Measurements from ENCODE around the gene CBFB. TPM values are rescaled to one million over a fixed set of nuclear protein-coding genes. Genes with fewer than 3 reads are reported as not detected.
A peak's percentile ranks its signal among the peaks of the same experiment; 100 is the strongest.

The CBFB gene
- total and polyA plus RNA-seq, 2 experiments from 2014 or later, result 47.4 to 59.0 TPM

DNA sequence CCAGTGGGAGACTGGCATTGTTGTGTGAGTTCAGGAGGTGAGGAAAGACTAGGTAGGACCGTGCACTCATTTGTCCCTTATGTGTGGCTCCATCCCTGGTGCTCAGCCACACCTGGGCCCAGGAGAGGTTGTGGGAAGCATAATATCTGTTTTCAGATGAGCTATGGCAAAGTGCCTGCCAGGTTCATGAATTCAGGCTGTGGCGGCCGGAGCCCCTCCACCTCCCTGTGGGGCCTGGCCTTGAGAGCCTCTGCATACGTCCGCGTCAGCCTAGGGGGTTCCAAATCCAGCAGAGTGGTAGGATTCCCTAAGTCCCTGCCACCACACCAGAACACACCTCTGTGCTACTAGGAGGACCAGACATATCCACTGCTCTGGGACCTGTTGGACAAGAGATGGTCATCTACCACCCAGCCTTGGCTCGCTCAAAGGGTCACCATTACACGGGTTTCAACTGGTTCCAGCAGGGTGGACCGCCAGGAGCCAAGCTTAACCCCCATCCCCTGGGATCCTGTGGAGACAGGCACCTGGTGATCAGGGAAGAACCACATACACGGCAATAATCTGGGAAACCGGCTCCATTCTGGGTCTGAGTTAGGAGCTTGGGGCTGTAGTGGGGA lies 119.8 kb downstream of the CBFB start:
- no peak for DNase-seq (ENCODE audit: low spot score)
- no peaks in the 10 kb centered on the region for H3K36me3 ChIP-seq (replicated peaks; ENCODE audit: insufficient read depth, low read depth)
- H2AFZ ChIP-seq, result no peak overlapping the region
- H3K9me2 ChIP-seq (replicated peaks; ENCODE audit: insufficient read depth), result no peaks in the 10 kb centered on the region
- peaks cover 10% of the 10 kb centered on the region for H3K4me1 ChIP-seq (ENCODE audit: insufficient read depth)
- H4K20me1 ChIP-seq (ENCODE audit: insufficient read depth, poor library complexity, severe bottlenecking), result no peaks in the 10 kb centered on the region
- H3K79me2 ChIP-seq, result peaks cover 4% of the 10 kb centered on the region
- H3K9me3 ChIP-seq (ENCODE audit: low read depth), result no peaks in the 10 kb centered on the region
- H3K27me3 ChIP-seq, result no peaks in the 10 kb centered on the region
- no peak overlapping the region for H3K27ac ChIP-seq
- WGBS (ENCODE audit: low lambda C conversion rate, missing lambda C conversion rate), result 94% methylated on average over 11 of the region's 11 CpGs
- TF ChIP-seq EZH2 (IDR thresholded peaks at IDR 0.05; ENCODE audit: borderline replicate concordance) (no peak), EZH2phosphoT487 (IDR thresholded peaks at IDR 0.05; ENCODE audit: low read depth, severe bottlenecking, unreplicated experiment) (no peak), CTCF (IDR thresholded peaks at IDR 0.05; ENCODE audit: poor library complexity) (no peak)
- no peak overlapping the region for H3K4me3 ChIP-seq
- peak overlapping the region; percentile 92 for H3K4me2 ChIP-seq

GRCh38 chr16:67149276-67150046 lies 120.5 kb downstream of the CBFB start:
- WGBS (ENCODE audit: low lambda C conversion rate, missing lambda C conversion rate), result 80% methylated on average over 71 of the region's 77 CpGs
- Histone ChIP-seq H4K20me1 (ENCODE audit: insufficient read depth, poor library complexity, severe bottlenecking) (no peaks in the 10 kb centered on the region), H3K36me3 (replicated peaks; ENCODE audit: insufficient read depth, low read depth) (no peaks in the 10 kb centered on the region), H3K27me3 (peaks cover 7% of the 10 kb centered on the region), H2AFZ (no peak overlapping the region), H3K4me1 (ENCODE audit: insufficient read depth) (peaks cover 10% of the 10 kb centered on the region), H3K9me2 (replicated peaks; ENCODE audit: insufficient read depth) (no peaks in the 10 kb centered on the region), H3K4me3 (peak overlapping the region; percentile 82), H3K27ac (peak overlapping the region; percentile 98), H3K9me3 (ENCODE audit: low read depth) (no peaks in the 10 kb centered on the region), H3K4me2 (peak overlapping the region; percentile 92), H3K79me2 (peaks cover 4% of the 10 kb centered on the region)
- TF ChIP-seq EZH2 (IDR thresholded peaks at IDR 0.05; ENCODE audit: borderline replicate concordance) (no peak), CTCF (IDR thresholded peaks at IDR 0.05; ENCODE audit: poor library complexity) (no peak), EZH2phosphoT487 (IDR thresholded peaks at IDR 0.05; ENCODE audit: low read depth, severe bottlenecking, unreplicated experiment) (no peak)
- DNase-seq (ENCODE audit: low spot score), result no peak

- TF ChIP-seq CTCF (IDR thresholded peaks at IDR 0.05; ENCODE audit: poor library complexity) (peak; percentile 13), EZH2phosphoT487 (IDR thresholded peaks at IDR 0.05; ENCODE audit: low read depth, severe bottlenecking, unreplicated experiment) (no peak)
- H3K79me2 ChIP-seq, result peaks cover 4% of the 10 kb centered on the region
- DNase-seq (ENCODE audit: low spot score), result peak; percentile 86
- 14% methylated on average over 37 of the region's 94 CpGs for WGBS (ENCODE audit: low lambda C conversion rate, missing lambda C conversion rate)
- peaks cover 17% of the 10 kb centered on the region for H3K4me1 ChIP-seq (ENCODE audit: insufficient read depth)
- peaks cover 13% of the 10 kb centered on the region for H3K27me3 ChIP-seq
- H3K4me2 ChIP-seq, result peak overlapping the region; percentile 92
- H3K9me2 ChIP-seq (replicated peaks; ENCODE audit: insufficient read depth), result no peaks in the 10 kb centered on the region
- H3K27ac ChIP-seq, result peak overlapping the region; percentile 98
- no peaks in the 10 kb centered on the region for H4K20me1 ChIP-seq (ENCODE audit: insufficient read depth, poor library complexity, severe bottlenecking)
- H3K36me3 ChIP-seq (replicated peaks; ENCODE audit: insufficient read depth, low read depth), result no peaks in the 10 kb centered on the region
- H2AFZ ChIP-seq, result peak overlapping the region; percentile 94
- H3K4me3 ChIP-seq, result peak overlapping the region; percentile 82
- no peaks in the 10 kb centered on the region for H3K9me3 ChIP-seq (ENCODE audit: low read depth)
Observed at GRCh38 chr16:67150047-67150832, 121.3 kb downstream of the CBFB start.

Small RNA genes within 50 kb of the gene (small RNA-seq; reads per million reads assigned to genes)
- gene RN7SL543P, result not detected

Other genes starting within 250 kb of the CBFB start
- gene TERB1, start 227.6 kb upstream of the CBFB start, total RNA-seq, result 0.07 TPM in 1 of 2 replicates, not detected in the other
- gene TERB1, start 227.6 kb upstream of the CBFB start, polyA plus RNA-seq, result not detected in 2 replicates
- 68.5 and 72.6 TPM in 2 replicates for gene NAE1, start 198.2 kb upstream of the CBFB start, total RNA-seq
- gene NAE1, start 198.2 kb upstream of the CBFB start, polyA plus RNA-seq, result 58.7 and 60.3 TPM in 2 replicates
- 2.5 and 3.3 TPM in 2 replicates for gene CA7, start 184.7 kb upstream of the CBFB start, total RNA-seq
- gene CA7, start 184.7 kb upstream of the CBFB start, polyA plus RNA-seq, result 0.25 and 3.3 TPM in 2 replicates
- gene PDP2, start 148.6 kb upstream of the CBFB start, total RNA-seq, result 9.7 and 17.7 TPM in 2 replicates
- 3.5 and 5.2 TPM in 2 replicates for gene PDP2, start 148.6 kb upstream of the CBFB start, polyA plus RNA-seq
- 2.9 and 3.2 TPM in 2 replicates for gene CDH16, start 110.3 kb upstream of the CBFB start, total RNA-seq
- gene CDH16, start 110.3 kb upstream of the CBFB start, polyA plus RNA-seq, result 2.2 and 4.4 TPM in 2 replicates
- 8.2 and 8.8 TPM in 2 replicates for gene RRAD, start 103.6 kb upstream of the CBFB start, total RNA-seq
- 16.3 and 27.6 TPM in 2 replicates for gene RRAD, start 103.6 kb upstream of the CBFB start, polyA plus RNA-seq
- 106 and 131 TPM in 2 replicates for gene CIAO2B, start 94.7 kb upstream of the CBFB start, total RNA-seq
- gene CIAO2B, start 94.7 kb upstream of the CBFB start, polyA plus RNA-seq, result 147 and 154 TPM in 2 replicates
- gene CES2, start 93.6 kb upstream of the CBFB start, total RNA-seq, result 52.6 and 52.8 TPM in 2 replicates
- 67.7 and 72.8 TPM in 2 replicates for gene CES2, start 93.6 kb upstream of the CBFB start, polyA plus RNA-seq
- 1.2 and 1.7 TPM in 2 replicates for gene CES3, start 67.9 kb upstream of the CBFB start, total RNA-seq
- gene CES3, start 67.9 kb upstream of the CBFB start, polyA plus RNA-seq, result 3.4 and 3.8 TPM in 2 replicates
- gene CES4A, start 40.6 kb upstream of the CBFB start, total RNA-seq, result 7.2 and 12.3 TPM in 2 replicates
- 11.8 and 17.9 TPM in 2 replicates for gene CES4A, start 40.6 kb upstream of the CBFB start, polyA plus RNA-seq
- gene PHAF1, start 80.8 kb downstream of the CBFB start, total RNA-seq, result 18.6 and 18.7 TPM in 2 replicates
- gene PHAF1, start 80.8 kb downstream of the CBFB start, polyA plus RNA-seq, result 15.2 and 20.2 TPM in 2 replicates
- gene B3GNT9, start 121.8 kb downstream of the CBFB start, total RNA-seq, result 33.3 and 34.5 TPM in 2 replicates
- 37.5 and 44.2 TPM in 2 replicates for gene B3GNT9, start 121.8 kb downstream of the CBFB start, polyA plus RNA-seq
- gene TRADD, start 130.8 kb downstream of the CBFB start, total RNA-seq, result 18.5 and 21.9 TPM in 2 replicates
- 31.4 and 32.4 TPM in 2 replicates for gene TRADD, start 130.8 kb downstream of the CBFB start, polyA plus RNA-seq
- 10.7 and 11.1 TPM in 2 replicates for gene FBXL8, start 130.8 kb downstream of the CBFB start, total RNA-seq
- 15.9 and 19.8 TPM in 2 replicates for gene FBXL8, start 130.8 kb downstream of the CBFB start, polyA plus RNA-seq
- 3.2 and 5.5 TPM in 2 replicates for gene HSF4, start 135.6 kb downstream of the CBFB start, total RNA-seq
- 8.5 and 15.7 TPM in 2 replicates for gene HSF4, start 135.6 kb downstream of the CBFB start, polyA plus RNA-seq
- gene NOL3, start 141.4 kb downstream of the CBFB start, total RNA-seq, result 8.1 and 9.3 TPM in 2 replicates
- 10.9 and 11.0 TPM in 2 replicates for gene NOL3, start 141.4 kb downstream of the CBFB start, polyA plus RNA-seq
- 22.3 and 24.8 TPM in 2 replicates for gene MATCAP1, start 154.8 kb downstream of the CBFB start, total RNA-seq
- gene MATCAP1, start 154.8 kb downstream of the CBFB start, polyA plus RNA-seq, result 25.4 and 38.5 TPM in 2 replicates
- 0.33 and 3.3 TPM in 2 replicates for gene EXOC3L1, start 161.0 kb downstream of the CBFB start, total RNA-seq
- gene EXOC3L1, start 161.0 kb downstream of the CBFB start, polyA plus RNA-seq, result 2.0 and 2.6 TPM in 2 replicates
- 70.4 and 76.6 TPM in 2 replicates for gene E2F4, start 163.0 kb downstream of the CBFB start, total RNA-seq
- 72.4 and 76.4 TPM in 2 replicates for gene E2F4, start 163.0 kb downstream of the CBFB start, polyA plus RNA-seq
- gene ELMO3, start 170.0 kb downstream of the CBFB start, total RNA-seq, result 18.5 and 18.7 TPM in 2 replicates
- 14.5 and 18.3 TPM in 2 replicates for gene ELMO3, start 170.0 kb downstream of the CBFB start, polyA plus RNA-seq
- 47.5 and 53.2 TPM in 2 replicates for gene TMEM208, start 198.0 kb downstream of the CBFB start, total RNA-seq
- 160 and 181 TPM in 2 replicates for gene TMEM208, start 198.0 kb downstream of the CBFB start, polyA plus RNA-seq
- gene FHOD1, start 218.3 kb downstream of the CBFB start, total RNA-seq, result 4.1 and 10.0 TPM in 2 replicates
- 17.2 and 20.9 TPM in 2 replicates for gene FHOD1, start 218.3 kb downstream of the CBFB start, polyA plus RNA-seq
- gene SLC9A5, start 219.8 kb downstream of the CBFB start, total RNA-seq, result 0.36 and 1.4 TPM in 2 replicates
- gene SLC9A5, start 219.8 kb downstream of the CBFB start, polyA plus RNA-seq, result 1.5 and 2.7 TPM in 2 replicates

Data from hepatocyte (in vitro differentiated cells).